ENCODE results near the gene TMEM18.

DNA sequence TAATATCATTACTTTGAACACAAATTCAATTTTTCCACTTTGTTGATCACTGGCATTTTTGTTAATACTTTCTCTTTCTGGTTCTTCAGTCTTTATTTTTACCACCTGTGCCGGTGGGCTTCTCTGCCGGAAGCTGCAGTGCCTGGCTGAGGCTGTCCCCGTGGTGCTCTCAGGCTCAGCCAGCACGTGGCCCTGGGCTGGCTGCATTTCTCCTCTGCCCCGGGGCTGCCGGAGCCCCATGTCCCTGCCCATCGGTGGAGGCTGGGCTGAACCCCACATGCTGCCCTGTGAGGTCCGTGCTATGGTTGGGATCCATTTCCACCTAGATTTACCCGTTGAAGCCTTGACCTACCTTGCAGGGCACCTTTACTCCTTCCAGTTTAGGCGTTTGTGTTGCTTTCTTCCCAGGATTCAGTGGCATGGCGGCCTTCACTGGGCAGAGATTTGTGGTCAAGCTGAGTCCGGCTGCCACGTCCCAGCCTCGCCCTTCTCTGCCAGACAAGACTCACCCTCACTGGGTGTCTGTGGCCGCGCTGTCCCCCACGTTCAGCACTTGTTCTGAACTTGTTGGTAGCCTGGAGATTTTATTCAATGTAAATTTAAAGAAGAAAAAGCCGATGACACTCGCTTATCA lies 12.8 kb upstream of the TMEM18 start:
- TF ChIP-seq CTCF (IDR thresholded peaks at IDR 0.05) (no peak), POLR2A (IDR thresholded peaks at IDR 0.05) (no peak)

All from heart left ventricle (tissue), 13 donors.